HG02610 (cell line): ENCODE data around the gene SEC31A.

Source experiments
- ATAC-seq: cut with Tn5 transposase; IDR thresholded peaks from one replicate; pipeline ENCODE4 v1.9.1; 2021; ENCODE audit warnings: mild to moderate bottlenecking, moderate library complexity; ENCODE audit not compliant: unreplicated experiment

SEC31A gene

DNA sequence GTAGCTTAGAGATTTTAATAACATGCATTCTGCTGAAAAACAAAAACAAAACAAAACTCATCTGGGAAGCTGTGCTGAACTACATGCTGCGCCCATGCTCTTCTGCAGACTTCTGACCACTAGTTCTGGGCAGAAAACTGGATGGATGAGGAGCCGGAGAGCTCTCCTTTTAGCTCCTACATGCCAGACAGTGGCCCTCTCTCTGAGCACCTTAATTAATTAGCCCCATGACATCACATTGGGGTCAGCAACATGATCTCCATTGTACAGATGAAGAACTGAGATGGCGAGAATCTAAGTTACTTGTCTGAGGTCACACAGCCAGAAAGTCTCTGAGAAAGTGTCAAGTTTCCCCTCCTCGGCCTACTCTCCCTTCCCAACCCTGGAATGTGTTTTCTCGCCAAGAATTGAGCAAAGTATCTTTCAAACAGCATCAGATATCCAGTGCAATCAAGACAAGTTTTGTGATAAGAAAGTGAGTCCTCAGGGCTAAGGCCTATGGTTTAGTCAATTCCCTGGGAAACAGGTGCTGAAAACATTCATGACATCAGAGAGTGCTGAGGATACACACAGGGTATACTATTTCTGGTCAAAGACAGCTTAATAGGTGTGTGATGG is 113.9 kb downstream of the SEC31A start:
- ATAC-seq = no peak

DNA sequence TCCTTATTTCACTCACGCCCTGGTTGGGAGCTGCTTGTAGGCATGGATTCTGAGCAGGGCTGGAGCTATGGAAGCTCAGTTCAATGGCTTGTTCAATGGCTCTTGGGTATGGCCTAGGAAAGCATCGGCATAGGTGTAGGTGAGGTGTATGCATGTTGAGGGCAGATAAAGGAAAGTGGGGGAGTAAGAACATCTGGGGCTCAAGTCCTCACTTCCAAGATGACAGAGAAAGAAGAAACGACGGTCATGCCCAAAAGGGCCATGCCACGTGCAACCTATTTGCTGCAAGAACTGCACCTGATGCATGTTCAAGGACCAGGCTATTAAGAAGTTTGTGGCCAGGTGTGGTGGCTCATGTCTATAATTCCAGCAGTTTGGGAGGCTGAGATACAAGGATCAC is 115.7 kb downstream of the SEC31A start:
- no peak for ATAC-seq

DNA sequence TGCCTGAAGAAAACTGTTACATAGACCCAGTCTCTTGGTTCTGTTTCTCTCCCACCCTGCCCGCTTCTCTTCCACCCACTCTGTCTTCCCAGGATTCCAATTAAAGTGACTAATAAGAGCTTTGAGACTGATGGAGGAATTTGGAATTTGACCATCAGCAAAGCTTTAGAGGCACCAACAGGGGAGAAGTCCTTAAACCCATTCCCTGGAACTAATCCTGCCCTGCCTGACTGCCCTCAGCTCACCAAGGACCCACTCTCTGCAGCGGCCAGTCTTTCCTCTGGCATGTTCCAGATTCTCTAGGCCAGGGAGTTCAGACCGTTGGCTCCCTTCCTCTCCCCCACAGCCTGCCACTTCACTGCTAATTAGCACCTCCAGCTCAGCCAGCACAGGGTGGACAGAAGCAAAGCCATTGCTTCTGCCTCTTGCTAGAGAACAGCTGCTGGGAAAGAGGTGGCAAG is 116.2 kb downstream of the SEC31A start:
- no peak for ATAC-seq

DNA sequence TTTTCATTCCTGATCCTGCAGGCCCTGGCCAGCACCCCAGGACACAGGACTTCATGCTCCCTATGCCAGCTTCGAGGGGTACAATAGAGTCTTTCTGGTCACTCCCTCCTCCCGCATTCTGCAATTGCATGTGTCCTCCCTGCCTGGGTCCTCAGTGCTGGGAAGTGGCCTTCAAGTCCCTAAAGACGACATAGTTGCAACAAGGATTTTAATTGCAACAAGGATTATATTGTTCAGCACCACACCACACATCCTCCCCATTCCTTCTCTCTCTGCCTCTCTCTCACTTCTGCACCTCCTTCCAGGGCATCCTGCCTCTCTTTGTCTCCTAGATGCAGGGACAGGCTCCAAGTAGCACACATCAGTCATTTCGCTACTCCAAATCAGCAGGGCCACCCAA is 117.9 kb downstream of the SEC31A start:
- no peak for ATAC-seq

DNA sequence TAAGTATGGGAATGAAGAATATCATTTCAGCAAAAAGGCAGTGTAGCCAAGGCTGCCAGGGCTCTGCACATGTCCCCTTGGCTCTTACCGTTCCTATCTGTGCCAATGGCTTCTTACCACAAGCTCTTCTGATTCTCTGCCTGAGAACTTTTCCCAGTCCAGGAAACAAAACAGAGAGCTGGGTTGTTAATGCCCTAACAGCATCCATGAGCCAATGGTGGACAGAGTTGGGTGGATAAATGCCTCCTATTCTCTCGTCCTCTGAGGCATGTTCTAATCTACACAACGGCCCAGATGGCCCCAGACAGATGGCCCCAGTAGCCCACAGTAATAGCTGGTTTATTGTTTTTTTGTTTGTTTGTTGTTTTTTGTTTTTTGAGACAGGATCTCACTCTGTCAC is 120.3 kb downstream of the SEC31A start:
- ATAC-seq = no peak
